Umbilical cord (tissue), 2 donors: Measurements from ENCODE around the gene ADRA2B. TPM values are rescaled to one million over a fixed set of nuclear protein-coding genes. Genes with fewer than 3 reads are reported as not detected.
"Not testable (repeated sequence)": the region's sequence is repeated elsewhere in the genome, so short reads cannot be mapped to it uniquely, and the experiment has no call there.

Source experiments
- DNase-seq: peaks from one replicate; pipeline ENCODE4 v3.0.0-alpha.2; 2015; ENCODE audit warnings: low spot score
- total RNA-seq: library from RNA; depleted of rRNA; stranded (reverse); fragments of >200 nt; gene quantifications from one replicate; pipeline ENCODE4 v1.2.3, GENCODE V29; 2014; ENCODE audit warnings: low replicate concordance; ENCODE audit not compliant: insufficient read depth

The ADRA2B gene
- total RNA-seq, 1 donor from 2014 or later, result 1.9 TPM

DNA sequence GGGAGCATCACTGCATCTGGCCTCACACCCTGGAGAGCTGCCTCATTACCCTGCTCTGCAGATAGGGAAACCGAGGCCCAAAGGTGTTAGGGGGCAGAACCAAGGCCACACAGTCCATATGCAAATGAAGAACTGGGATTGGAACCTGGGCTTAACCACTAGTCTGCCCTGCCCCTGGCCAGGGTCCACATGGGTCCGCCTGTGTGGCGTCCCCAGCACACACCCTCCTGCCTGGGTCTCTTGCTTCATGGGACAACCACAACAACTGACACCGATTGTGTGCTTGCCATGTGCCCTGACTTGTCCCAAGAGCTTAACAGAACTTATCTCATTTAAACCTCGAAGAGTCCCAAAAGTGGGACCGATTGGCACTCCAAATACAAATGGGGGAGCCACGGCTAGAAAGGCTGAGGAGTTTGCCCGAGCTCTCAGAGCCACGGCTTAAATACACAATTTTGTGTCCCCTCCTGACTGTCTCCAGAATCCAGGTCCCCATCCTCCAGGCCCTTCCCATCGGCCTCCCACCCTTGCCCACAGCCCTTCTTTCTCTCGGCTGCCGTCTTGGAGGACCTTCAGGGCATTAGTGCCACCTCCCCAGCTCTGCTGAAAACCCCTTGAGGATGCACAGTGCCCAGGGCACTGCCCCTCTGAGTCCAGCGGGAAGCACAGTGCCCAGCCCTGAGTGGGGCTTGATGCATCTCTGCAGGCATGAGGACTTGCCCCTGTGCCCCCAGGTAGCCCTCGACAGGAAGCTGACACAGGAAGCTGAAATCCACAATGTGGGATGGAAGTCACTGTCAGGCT, 34.6 kb upstream of the ADRA2B start:
- no peak for DNase-seq

DNA sequence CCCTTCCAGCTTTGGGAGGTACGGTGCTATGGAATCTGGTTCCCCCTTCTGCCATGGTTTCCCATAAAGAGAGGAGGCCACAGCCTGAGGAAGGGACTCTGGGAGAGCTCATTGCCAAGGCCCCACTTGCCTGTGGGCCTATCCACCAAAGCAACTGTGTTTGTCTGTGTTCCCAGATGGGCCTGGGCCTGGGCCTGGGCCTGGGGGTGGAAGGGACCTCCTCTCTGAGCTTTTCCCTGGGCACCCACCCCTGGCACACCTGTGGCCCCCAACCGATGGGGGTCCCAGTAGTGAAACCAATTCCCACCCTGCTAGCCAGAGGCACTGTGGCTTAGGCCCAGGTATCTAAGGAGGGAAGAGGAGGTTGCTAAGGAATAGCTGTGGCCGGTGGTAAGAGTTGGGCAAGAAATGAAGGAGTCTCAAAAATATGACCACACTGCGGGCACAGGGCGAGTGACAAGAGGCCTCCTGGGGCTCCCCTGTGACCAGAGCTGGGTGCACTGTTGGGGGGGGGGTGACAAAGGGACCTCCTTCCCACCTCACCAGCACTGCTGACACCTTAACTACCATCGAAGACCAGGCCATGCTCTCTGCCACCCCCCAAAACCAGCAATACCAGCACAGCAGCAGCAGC, 33.8 kb upstream of the ADRA2B start:
- DNase-seq, result no peak

DNA sequence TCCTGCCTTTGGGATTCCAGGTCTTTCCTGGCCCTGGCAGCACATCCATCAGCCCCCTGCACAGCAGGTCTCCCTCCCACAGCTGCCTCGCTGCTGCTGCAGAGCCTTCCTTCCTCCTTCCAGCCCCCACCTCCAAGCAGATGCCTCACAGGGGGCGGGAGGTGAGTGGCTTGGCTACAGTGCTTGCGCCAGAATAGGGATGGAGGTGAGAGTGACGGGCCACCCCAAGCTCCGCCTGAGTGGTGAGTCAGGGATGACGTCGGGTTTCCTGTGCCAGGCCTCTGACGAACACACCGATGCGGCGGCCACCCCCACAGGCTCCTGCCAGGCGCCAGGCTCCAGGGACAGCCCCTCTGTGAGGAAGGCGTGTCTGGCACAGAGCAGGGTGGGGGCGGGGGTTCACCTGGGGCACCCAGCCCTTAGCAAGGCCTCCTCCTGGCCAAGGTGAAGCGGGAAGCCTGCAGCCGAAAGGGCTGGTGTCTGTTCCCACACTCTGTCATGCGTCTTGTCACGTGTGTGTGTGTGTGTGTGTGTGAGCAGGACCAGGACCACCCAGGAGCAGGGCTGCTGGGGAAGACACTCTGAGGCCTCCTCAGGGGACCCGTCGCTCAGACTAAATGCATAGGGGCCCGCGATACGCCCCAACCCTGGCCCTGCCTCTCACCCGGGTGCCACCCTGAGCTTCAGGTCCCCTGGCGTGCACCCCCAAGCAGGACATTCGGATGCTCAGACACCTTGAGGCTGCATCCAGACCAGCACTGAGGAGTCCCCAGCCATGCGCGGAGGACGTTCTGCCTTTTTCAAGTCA, 32.2 kb upstream of the ADRA2B start:
- DNase-seq, result peak; percentile 75

DNA sequence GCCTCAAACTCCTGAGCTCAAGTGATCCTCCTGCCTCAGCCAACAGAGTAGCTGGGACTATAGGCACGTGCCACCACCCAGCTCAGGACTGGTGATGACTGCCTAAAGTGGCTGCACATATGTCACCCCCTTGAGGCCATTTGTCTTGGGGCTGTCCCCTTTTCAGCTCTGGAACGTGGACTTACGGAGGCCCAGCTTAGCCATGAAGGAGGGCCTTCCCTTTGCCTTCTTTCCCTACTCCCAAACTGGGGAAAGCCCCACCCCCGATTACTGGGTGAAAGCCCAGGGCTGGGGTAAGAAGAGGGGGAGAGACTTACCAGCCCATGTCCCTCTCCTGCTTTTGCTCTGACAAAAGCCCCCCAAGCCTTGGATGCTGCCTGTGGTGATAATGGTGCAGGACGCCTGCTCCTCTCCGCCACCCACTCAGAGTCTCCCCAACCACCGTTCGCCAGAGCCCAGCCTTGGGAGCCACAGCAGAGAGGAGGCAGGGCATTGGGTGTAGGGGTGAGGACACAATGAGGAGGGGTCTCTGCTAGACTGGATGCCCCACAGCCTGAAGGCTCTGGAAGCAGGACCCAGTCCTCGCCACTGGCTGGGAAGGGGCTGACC, 31.3 kb upstream of the ADRA2B start:
- DNase-seq, result no peak

DNA sequence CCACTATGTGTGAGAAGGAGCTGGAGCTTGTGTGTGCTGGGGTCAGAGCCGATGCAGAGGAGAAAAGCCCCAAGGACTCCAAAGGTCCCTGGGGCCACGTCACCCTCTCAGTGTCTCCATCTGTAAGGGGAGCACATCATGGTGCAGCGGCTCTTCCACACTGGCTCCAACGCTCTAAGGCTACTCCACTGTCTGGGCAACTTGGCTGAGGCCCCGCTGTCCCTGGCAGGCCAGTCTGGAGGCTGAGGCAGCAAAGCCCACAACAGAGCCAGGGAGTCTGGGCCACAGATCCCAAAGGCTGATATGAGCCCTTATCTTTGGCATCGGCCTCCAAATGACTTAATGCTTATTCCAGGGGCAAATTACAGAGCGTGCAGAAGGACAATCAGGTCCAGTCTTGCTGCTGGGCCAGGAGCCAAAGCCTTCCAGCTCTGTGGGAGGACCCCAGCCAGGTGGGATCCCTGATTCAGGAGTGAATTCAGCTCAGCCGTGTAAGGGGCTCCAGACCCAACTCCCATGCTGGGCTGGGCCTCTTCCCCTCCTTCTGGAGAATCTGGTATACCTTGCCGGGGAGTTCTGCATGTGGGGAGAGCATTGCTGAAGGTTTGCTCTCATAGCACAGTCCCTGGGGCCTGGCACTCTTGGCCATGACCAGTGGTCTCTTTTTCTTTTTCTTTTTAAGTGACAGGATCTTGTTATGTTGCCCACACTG, 30.7 kb upstream of the ADRA2B start:
- DNase-seq, result peak; percentile 39

- peak; percentile 69 for DNase-seq
These were observed 29.9 kb upstream of the ADRA2B start for GRCh38 chr2:96146153-96146880.

- no peak for DNase-seq
These were observed 29.4 kb upstream of the ADRA2B start for GRCh38 chr2:96145848-96146152.

GRCh38 chr2:96145036-96145847, 28.9 kb upstream of the ADRA2B start, which contains the start of gene DUSP2:
TSS of gene DUSP2 (minus strand) at chr2:96145440. CDS start at chr2:96145354, 86 bp downstream.
- DNase-seq, result peak; percentile 84

GRCh38 chr2:96144481-96145035, 28.2 kb upstream of the ADRA2B start:
- no peak for DNase-seq

- no peak for DNase-seq
These were observed 27.6 kb upstream of the ADRA2B start for GRCh38 chr2:96143848-96144480.

DNA sequence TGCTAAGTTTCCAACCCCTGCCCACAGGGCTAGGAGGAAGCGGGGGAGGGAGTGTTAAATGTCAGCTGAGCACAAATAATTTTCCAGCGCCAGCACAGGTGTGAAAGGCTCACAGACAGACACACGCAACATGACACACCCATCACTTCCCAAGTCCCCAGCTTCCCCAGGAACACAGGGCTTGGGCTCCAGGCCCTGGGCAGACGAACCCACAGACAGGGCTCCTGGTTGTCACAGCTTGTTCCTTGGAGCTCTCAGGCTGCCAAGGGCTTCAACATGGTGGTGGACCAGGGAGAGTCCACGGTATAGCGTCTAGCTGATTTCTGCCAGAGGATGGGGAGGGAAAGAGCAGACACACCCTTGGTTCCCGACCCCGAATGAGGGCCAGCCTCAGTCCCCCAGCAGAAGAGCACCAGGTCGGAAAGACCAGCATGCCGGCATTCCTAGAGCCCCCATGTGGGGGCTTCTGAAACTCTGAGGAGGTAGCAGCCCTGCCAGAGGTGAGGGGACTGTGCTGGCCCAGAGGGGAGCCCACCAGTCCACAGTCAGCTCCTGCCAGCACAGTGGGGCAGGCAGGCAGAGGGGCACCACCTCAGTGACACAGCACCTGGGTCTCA, 27.0 kb upstream of the ADRA2B start:
- DNase-seq, result no peak

DNA sequence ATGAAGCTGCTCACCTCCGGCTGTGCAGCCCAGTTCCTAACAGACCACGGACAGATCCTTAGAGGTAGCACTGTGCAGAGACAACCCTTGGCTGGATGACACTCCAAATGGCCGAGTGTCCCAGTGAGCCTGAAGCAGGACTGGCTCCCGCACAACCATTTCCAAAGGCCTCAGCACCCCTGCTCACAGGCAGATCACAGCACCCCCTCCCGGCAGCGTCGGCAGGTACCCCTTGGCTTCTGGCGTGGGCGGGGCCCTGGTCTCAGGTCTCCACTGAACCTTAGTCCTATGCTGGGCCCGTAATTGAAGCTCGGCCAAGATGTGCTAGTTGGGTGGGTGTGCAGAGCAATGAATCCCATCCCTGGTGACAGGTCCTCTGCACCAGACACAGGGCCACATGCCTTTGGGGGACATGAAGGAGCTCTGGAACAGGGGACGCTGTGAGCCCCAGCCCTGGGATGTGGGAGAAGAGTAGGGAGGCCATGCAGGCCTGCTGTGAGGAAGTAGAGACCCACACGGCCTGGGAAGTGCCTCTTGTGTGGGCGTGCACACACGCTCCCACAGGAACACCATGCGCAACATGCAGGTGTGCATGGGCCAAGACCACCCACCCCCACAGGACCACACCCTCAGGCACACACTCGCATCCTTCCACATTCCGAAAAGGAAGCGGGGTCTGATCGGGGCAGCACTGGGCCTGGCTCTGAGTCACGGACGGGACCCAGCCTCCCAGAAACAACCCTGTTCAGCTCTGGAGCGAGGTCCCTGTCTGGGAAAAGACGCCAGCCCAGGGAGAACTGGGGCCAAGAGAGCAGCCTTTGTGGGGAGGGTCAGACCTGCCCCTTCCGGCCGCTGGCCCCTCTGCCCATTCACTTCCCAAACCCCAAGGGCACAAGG, 26.1 kb upstream of the ADRA2B start:
- no peak for DNase-seq

DNA sequence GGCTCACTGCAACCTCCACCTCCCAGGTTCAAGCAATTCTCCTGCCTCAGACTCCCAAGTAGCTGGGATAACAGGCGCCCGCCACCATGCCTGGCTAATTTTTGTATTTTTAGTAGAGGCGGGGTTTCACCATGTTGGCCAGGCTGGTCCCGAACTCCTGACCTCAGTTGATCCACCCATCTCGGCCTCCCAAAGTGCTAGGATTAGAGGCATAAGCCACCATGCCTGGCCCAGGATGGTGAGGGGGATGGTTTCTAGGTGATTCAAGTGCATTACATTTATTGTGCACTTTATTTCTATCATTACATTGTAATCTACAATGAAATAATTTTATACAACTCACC, 25.2 kb upstream of the ADRA2B start:
- DNase-seq, result not testable (repeated sequence)

- no peak for DNase-seq
These were observed 24.7 kb upstream of the ADRA2B start for GRCh38 chr2:96140941-96141623.

- no peak for DNase-seq
These were observed 22.9 kb upstream of the ADRA2B start for GRCh38 chr2:96139181-96139758.
